ENCODE results near the gene KHK.
A peak's percentile ranks its signal among the peaks of the same experiment; 100 is the strongest.

Gene KHK

GRCh38 chr2:27082773-27083409 lies 3.7 kb upstream of the KHK start:
- DNase-seq, result no peak

DNA sequence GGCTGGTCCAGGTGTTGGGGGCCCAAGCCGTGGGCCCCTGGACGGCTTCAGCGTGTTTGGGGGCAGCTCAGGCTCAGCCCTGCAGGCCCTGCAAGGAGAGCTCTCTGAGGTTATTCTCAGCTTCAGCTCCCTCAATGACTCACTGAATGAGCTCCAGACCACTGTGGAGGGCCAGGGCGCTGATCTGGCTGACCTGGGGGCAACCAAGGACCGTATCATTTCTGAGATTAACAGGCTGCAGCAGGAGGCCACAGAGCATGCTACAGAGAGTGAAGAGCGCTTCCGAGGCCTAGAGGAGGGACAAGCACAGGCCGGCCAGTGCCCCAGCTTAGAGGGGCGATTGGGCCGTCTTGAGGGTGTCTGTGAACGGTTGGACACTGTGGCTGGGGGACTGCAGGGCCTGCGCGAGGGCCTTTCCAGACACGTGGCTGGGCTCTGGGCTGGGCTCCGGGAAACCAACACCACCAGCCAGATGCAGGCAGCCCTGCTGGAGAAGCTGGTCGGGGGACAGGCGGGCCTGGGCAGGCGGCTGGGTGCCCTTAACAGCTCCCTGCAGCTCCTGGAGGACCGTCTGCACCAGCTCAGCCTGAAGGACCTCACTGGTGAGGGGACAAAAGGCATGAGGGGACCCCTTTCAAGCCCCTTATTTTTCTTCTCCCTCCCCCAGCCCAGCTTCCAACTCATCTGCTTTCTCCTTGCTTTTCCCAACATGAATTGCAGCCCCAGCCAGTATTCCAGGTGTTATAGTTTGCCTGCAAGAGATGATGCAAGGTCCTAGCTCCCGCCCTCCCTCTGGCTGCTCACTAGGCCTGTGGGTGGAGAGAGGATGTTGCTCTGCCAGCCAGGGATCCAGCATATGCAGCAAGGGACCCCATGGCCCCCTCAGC lies 2.9 kb upstream of the KHK start:
- DNase-seq, result peak in 1 of 2 experiments; percentile 40

GRCh38 chr2:27084297-27085061 lies 2.1 kb upstream of the KHK start:
- no peak for DNase-seq

GRCh38 chr2:27085062-27085672 lies 1.4 kb upstream of the KHK start:
- no peak for DNase-seq

DNA sequence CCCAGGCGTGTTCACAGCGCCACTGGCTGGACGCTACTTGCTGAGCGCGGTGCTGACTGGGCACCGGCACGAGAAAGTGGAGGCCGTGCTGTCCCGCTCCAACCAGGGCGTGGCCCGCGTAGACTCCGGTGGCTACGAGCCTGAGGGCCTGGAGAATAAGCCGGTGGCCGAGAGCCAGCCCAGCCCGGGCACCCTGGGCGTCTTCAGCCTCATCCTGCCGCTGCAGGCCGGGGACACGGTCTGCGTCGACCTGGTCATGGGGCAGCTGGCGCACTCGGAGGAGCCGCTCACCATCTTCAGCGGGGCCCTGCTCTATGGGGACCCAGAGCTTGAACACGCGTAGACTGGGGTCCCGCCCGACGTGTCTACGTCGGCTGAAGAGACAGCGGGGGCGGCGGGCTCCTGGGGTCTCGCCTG lies 891 bp upstream of the KHK start:
- DNase-seq, result peak; percentile 42 to 76

GRCh38 chr2:27086090-27086723 lies 365 bp upstream of the KHK start:
- peak; percentile 88 to 90 for DNase-seq

DNA sequence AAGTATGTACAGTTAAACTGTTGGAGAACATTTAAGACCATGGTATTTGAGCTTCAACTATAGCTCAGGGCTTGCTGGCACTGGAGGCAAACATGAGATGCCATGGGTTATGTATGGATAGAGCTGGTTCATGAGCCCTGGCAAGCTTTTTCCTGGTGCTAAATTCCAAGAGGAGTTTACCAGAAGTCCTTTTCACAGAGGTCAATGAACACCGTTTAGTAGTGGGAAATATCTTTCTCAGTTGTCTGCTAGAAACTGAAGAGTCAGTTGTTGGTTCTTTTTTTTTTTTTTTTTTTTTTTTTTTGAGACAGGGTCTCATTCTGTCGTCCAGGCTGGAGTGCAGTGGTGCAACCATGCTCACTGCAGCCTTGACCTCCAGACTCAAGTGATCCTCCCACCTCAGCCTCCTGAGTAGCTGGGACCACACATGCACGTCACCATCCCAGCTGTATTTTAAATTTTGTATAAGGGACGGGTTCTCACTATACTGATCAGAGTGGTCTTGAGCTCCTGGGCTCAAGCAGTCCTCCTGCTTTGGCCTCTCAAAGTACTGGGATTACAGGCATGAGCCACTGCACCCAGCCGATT lies 1.3 kb downstream of the KHK start:
- no peak for DNase-seq

GRCh38 chr2:27088634-27089033 lies 2.1 kb downstream of the KHK start:
- no peak for DNase-seq

- no peak for DNase-seq
These were observed 2.8 kb downstream of the KHK start for GRCh38 chr2:27089111-27089954.

GRCh38 chr2:27091746-27092695 lies 5.4 kb downstream of the KHK start:
- no peak for DNase-seq

GRCh38 chr2:27092696-27093429 lies 6.3 kb downstream of the KHK start:
- no peak for DNase-seq

GRCh38 chr2:27093430-27094352 lies 7.1 kb downstream of the KHK start:
- DNase-seq, result no peak

- DNase-seq, result no peak
These were observed 7.9 kb downstream of the KHK start for GRCh38 chr2:27094353-27094984.

DNA sequence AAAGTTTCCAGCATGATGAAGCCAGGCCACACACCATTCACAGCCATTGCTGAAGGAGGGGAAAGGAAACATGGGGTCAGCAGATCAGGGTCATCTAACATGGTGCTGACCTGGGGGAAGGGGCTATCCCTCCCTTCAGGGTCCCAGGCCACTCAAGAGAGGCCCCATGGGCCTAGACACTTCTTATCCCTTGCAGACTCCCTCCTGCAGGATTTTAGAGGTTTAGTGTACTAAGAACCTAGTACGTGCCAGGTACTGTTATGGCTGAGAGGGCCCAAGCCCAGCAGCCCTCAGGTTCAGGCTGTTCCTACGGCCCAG lies 8.8 kb downstream of the KHK start:
- DNase-seq, result no peak

GRCh38 chr2:27095745-27096651 lies 9.4 kb downstream of the KHK start:
- DNase-seq, result peak; percentile 40 to 56

- DNase-seq, result no peak
These were observed 10.3 kb downstream of the KHK start for GRCh38 chr2:27096748-27097297.
